Fibroblast of pulmonary artery (primary cell): ENCODE results near the gene BAAT.

Experiments used
- DNase-seq: peaks from one replicate; pipeline ENCODE4 v3.0.0-alpha.2; 2010; ENCODE audit warnings: low read depth
- H3K4me3 ChIP-seq: replicated peaks from 2 replicates; pipeline ENCODE4 v1.5.1; 2011; ENCODE audit warnings: low read depth, mild to moderate bottlenecking, control low read depth, low read length, moderate library complexity
- CTCF ChIP-seq: IDR thresholded peaks from 2 replicates; pipeline ENCODE4 v1.5.1; 2011; ENCODE audit warnings: mild to moderate bottlenecking, control low read depth, low read length, inconsistent platforms; ENCODE audit errors: missing control alignments

The BAAT gene

GRCh38 chr9:101312661-101313060 lies 72.1 kb downstream of the BAAT start:
- H3K4me3 ChIP-seq = no peak overlapping the region
- TF ChIP-seq CTCF = no peak
- DNase-seq = no peak

GRCh38 chr9:101311758-101312420 lies 72.9 kb downstream of the BAAT start:
- peak; percentile 92 for DNase-seq
- peak; percentile 60 for TF ChIP-seq CTCF
- no peak overlapping the region for H3K4me3 ChIP-seq

- no peak for TF ChIP-seq CTCF
Measured at GRCh38 chr9:101311191-101311590, 73.6 kb downstream of the BAAT start.

More at GRCh38 chr9:101311191-101311590, 73.6 kb downstream of the BAAT start:
- no peak for DNase-seq
- no peak overlapping the region for H3K4me3 ChIP-seq
